ENCODE measurements around the gene SPATA2.
"Not testable (repeated sequence)": the region's sequence is repeated elsewhere in the genome, so short reads cannot be mapped to it uniquely, and the experiment has no call there.

The SPATA2 gene

GRCh38 chr20:49915380-49916145 lies at the start of gene SPATA2:
SPATA2 (minus strand) TSS chr20:49915529; CDS start chr20:49908490, 7,039 bp downstream.
- ATAC-seq (ENCODE audit: insufficient read depth, low read depth): peak; percentile 86
- Histone ChIP-seq H3K79me2 (ENCODE audit: insufficient read depth, low read length) (peaks cover 49% of the 10 kb centered on the region), H2AFZ (ENCODE audit: low read depth, low read length) (peak within 1 kb of the TSS; percentile 100), H3K4me1 (ENCODE audit: insufficient read depth, low read length) (peaks cover 31% of the 10 kb centered on the region), H3K27ac (ENCODE audit: low read length) (peak within 1 kb of the TSS; percentile 98), H3K36me3 (ENCODE audit: insufficient read depth, low read length) (peaks cover under 1% of the 10 kb centered on the region; the same call in 1 of the 2 replicates), H3K4me2 (ENCODE audit: insufficient read depth, low read length) (peak within 1 kb of the TSS; percentile 95), H4K20me1 (ENCODE audit: insufficient read depth, low read length) (peaks cover 20% of the 10 kb centered on the region), H3K9me3 (ENCODE audit: insufficient read depth, low read length, severe bottlenecking) (no peaks in the 10 kb centered on the region), H3K4me3 (ENCODE audit: low read depth in 1 of 2, low read length in 2 of 2) (peak within 1 kb of the TSS; percentile 98 to 99), H3K27me3 (ENCODE audit: insufficient read depth, low read length, poor library complexity) (no peaks in the 10 kb centered on the region), H3K9ac (ENCODE audit: low read depth, low read length) (peak within 1 kb of the TSS; percentile 68)
- DNase-seq: peak; percentile 90
- TF ChIP-seq EZH2 (IDR thresholded peaks at IDR 0.05; ENCODE audit: borderline replicate concordance, low read depth, low read length, severe bottlenecking): no peak
- TF ChIP-seq CTCF (IDR thresholded peaks at IDR 0.05; ENCODE audit: borderline replicate concordance, extremely low read depth, low read length, poor library complexity, severe bottlenecking): peak; percentile 2

- peaks cover 14% of the 10 kb centered on the region for H3K36me3 ChIP-seq (ENCODE audit: insufficient read depth, low read length)
Measured at GRCh38 chr20:49961413-49961812, 46.1 kb upstream of the SPATA2 start.

GRCh38 chr20:49957089-49957938 lies 42.0 kb upstream of the SPATA2 start:
- H3K4me3 ChIP-seq (ENCODE audit: low read depth in 1 of 2, low read length in 2 of 2); DNase-seq; H3K79me2 ChIP-seq (ENCODE audit: insufficient read depth, low read length); H2AFZ ChIP-seq (ENCODE audit: low read depth, low read length); H3K4me2 ChIP-seq (ENCODE audit: insufficient read depth, low read length); H3K4me1 ChIP-seq (ENCODE audit: insufficient read depth, low read length); H3K27me3 ChIP-seq (ENCODE audit: insufficient read depth, low read length, poor library complexity); ATAC-seq (ENCODE audit: insufficient read depth, low read depth); H4K20me1 ChIP-seq (ENCODE audit: insufficient read depth, low read length); H3K9me3 ChIP-seq (ENCODE audit: insufficient read depth, low read length, severe bottlenecking); H3K27ac ChIP-seq (ENCODE audit: low read length); H3K9ac ChIP-seq (ENCODE audit: low read depth, low read length): not testable (repeated sequence)
- H3K36me3 ChIP-seq (ENCODE audit: insufficient read depth, low read length): peaks cover 49% of the 10 kb centered on the region

More at GRCh38 chr20:49961413-49961812, 46.1 kb upstream of the SPATA2 start:
- no peaks in the 10 kb centered on the region for H4K20me1 ChIP-seq (ENCODE audit: insufficient read depth, low read length)
- H3K27ac ChIP-seq (ENCODE audit: low read length): no peak overlapping the region
- no peak for ATAC-seq (ENCODE audit: insufficient read depth, low read depth)
- H3K4me3 ChIP-seq (ENCODE audit: low read depth in 1 of 2, low read length in 2 of 2): no peak overlapping the region
- TF ChIP-seq CTCF (IDR thresholded peaks at IDR 0.05; ENCODE audit: borderline replicate concordance, extremely low read depth, low read length, poor library complexity, severe bottlenecking) (no peak), EZH2 (IDR thresholded peaks at IDR 0.05; ENCODE audit: borderline replicate concordance, low read depth, low read length, severe bottlenecking) (no peak)
- H3K9ac ChIP-seq (ENCODE audit: low read depth, low read length): no peak overlapping the region
- DNase-seq: no peak
- no peaks in the 10 kb centered on the region for H3K27me3 ChIP-seq (ENCODE audit: insufficient read depth, low read length, poor library complexity)
- no peak overlapping the region for H2AFZ ChIP-seq (ENCODE audit: low read depth, low read length)
- no peaks in the 10 kb centered on the region for H3K9me3 ChIP-seq (ENCODE audit: insufficient read depth, low read length, severe bottlenecking)
- H3K4me2 ChIP-seq (ENCODE audit: insufficient read depth, low read length): no peak overlapping the region
- no peaks in the 10 kb centered on the region for H3K79me2 ChIP-seq (ENCODE audit: insufficient read depth, low read length)
- no peaks in the 10 kb centered on the region for H3K4me1 ChIP-seq (ENCODE audit: insufficient read depth, low read length)

- H3K4me2 ChIP-seq (ENCODE audit: insufficient read depth, low read length): no peak overlapping the region
- peaks cover 3% of the 10 kb centered on the region; the same call in 1 of the 2 replicates for H4K20me1 ChIP-seq (ENCODE audit: insufficient read depth, low read length)
- H3K4me3 ChIP-seq (ENCODE audit: low read depth in 1 of 2, low read length in 2 of 2): no peak overlapping the region
- no peaks in the 10 kb centered on the region for H3K27me3 ChIP-seq (ENCODE audit: insufficient read depth, low read length, poor library complexity)
- H3K79me2 ChIP-seq (ENCODE audit: insufficient read depth, low read length): no peaks in the 10 kb centered on the region
- DNase-seq: no peak
- no peaks in the 10 kb centered on the region for H3K4me1 ChIP-seq (ENCODE audit: insufficient read depth, low read length)
- no peak for TF ChIP-seq EZH2 (IDR thresholded peaks at IDR 0.05; ENCODE audit: borderline replicate concordance, low read depth, low read length, severe bottlenecking)
- no peak for TF ChIP-seq CTCF (IDR thresholded peaks at IDR 0.05; ENCODE audit: borderline replicate concordance, extremely low read depth, low read length, poor library complexity, severe bottlenecking)
- ATAC-seq (ENCODE audit: insufficient read depth, low read depth): no peak
- no peak overlapping the region for H2AFZ ChIP-seq (ENCODE audit: low read depth, low read length)
- peaks cover 55% of the 10 kb centered on the region for H3K36me3 ChIP-seq (ENCODE audit: insufficient read depth, low read length)
- H3K9me3 ChIP-seq (ENCODE audit: insufficient read depth, low read length, severe bottlenecking): no peaks in the 10 kb centered on the region
- H3K9ac ChIP-seq (ENCODE audit: low read depth, low read length): no peak overlapping the region
- H3K27ac ChIP-seq (ENCODE audit: low read length): no peak overlapping the region
Measured at GRCh38 chr20:49956689-49957088, 41.4 kb upstream of the SPATA2 start.

- H2AFZ ChIP-seq (ENCODE audit: low read depth, low read length); ATAC-seq (ENCODE audit: insufficient read depth, low read depth); H3K9me3 ChIP-seq (ENCODE audit: insufficient read depth, low read length, severe bottlenecking); H3K4me3 ChIP-seq (ENCODE audit: low read depth in 1 of 2, low read length in 2 of 2); H4K20me1 ChIP-seq (ENCODE audit: insufficient read depth, low read length); H3K27me3 ChIP-seq (ENCODE audit: insufficient read depth, low read length, poor library complexity); H3K79me2 ChIP-seq (ENCODE audit: insufficient read depth, low read length); DNase-seq; H3K9ac ChIP-seq (ENCODE audit: low read depth, low read length); H3K4me1 ChIP-seq (ENCODE audit: insufficient read depth, low read length); H3K27ac ChIP-seq (ENCODE audit: low read length); H3K4me2 ChIP-seq (ENCODE audit: insufficient read depth, low read length): not testable (repeated sequence)
- H3K36me3 ChIP-seq (ENCODE audit: insufficient read depth, low read length): peaks cover 62% of the 10 kb centered on the region
Measured at GRCh38 chr20:49955830-49956396, 40.6 kb upstream of the SPATA2 start.

All from DND-41 (cell line).